Kasumi-1 (cell line): ENCODE results near the gene UNC5CL.

Experiments used
- DNase-seq, 2 experiments: peaks; one replicate each; lab custom pipeline; 2025; lab: John Stamatoyannopoulos, UW

UNC5CL gene

GRCh38 chr6:41039060-41039998, at the start of gene UNC5CL:
TSS of gene UNC5CL (minus strand) at chr6:41039221. CDS start at chr6:41035074, 4,147 bp downstream.
- DNase-seq: peak; percentile 42 to 47

- no peak for DNase-seq
Measured at GRCh38 chr6:41088451-41088850, 49.4 kb upstream of the UNC5CL start.

GRCh38 chr6:41085182-41085581, 46.2 kb upstream of the UNC5CL start:
- DNase-seq: no peak

GRCh38 chr6:41083072-41083471, 44.1 kb upstream of the UNC5CL start:
- DNase-seq: no peak

- no peak for DNase-seq
Measured at GRCh38 chr6:41080621-41081020, 41.6 kb upstream of the UNC5CL start.

- no peak for DNase-seq
Measured at GRCh38 chr6:41079080-41079479, 40.1 kb upstream of the UNC5CL start.

- no peak for DNase-seq
Measured at GRCh38 chr6:41078101-41078500, 39.1 kb upstream of the UNC5CL start.

- no peak for DNase-seq
Measured at GRCh38 chr6:41077536-41077935, 38.5 kb upstream of the UNC5CL start.

GRCh38 chr6:41075651-41076626, 36.9 kb upstream of the UNC5CL start:
- DNase-seq: no peak

GRCh38 chr6:41074692-41075436, 35.8 kb upstream of the UNC5CL start:
- no peak for DNase-seq

GRCh38 chr6:41073968-41074691, 35.1 kb upstream of the UNC5CL start:
- DNase-seq: peak; percentile 59 to 66

GRCh38 chr6:41073203-41073967, 34.4 kb upstream of the UNC5CL start:
- peak; percentile 73 to 79 for DNase-seq

- DNase-seq: no peak
Measured at GRCh38 chr6:41072836-41073202, 33.8 kb upstream of the UNC5CL start, which contains the start of gene NFYA. TSS of gene NFYA (plus strand) at chr6:41072974. CDS start at chr6:41079090, 6,116 bp downstream.

GRCh38 chr6:41071923-41072835, 33.2 kb upstream of the UNC5CL start, which contains the start of gene OARD1:
TSS of gene OARD1 (minus strand) at chr6:41072356. CDS start at chr6:41071634, 722 bp downstream.
- DNase-seq: peak; percentile 98 to 99

- DNase-seq: peak; percentile 89 to 92
Measured at GRCh38 chr6:41071501-41071922, 32.5 kb upstream of the UNC5CL start.

GRCh38 chr6:41066867-41067304, 27.9 kb upstream of the UNC5CL start:
- peak; percentile 61 to 84 for DNase-seq

GRCh38 chr6:41065550-41066026, 26.6 kb upstream of the UNC5CL start:
- no peak for DNase-seq

GRCh38 chr6:41064841-41065240, 25.8 kb upstream of the UNC5CL start:
- no peak for DNase-seq

GRCh38 chr6:41063884-41064285, 24.9 kb upstream of the UNC5CL start:
- DNase-seq: no peak
